GM12878 (cell line): ENCODE measurements around the gene TGFBI. TPM values are rescaled to one million over a fixed set of nuclear protein-coding genes. Genes with fewer than 3 reads are reported as not detected.

Source experiments
- ATAC-seq: fragments of 200-7000 bp; cut with Tn5 transposase; 3 replicates; pipeline ENCODE4 v1.9.1; 2020; ENCODE audit warnings: mild to moderate bottlenecking, moderate library complexity
- BruUV-seq: library from RNA; stranded (reverse); fragments of 400-500 nt; replicated peaks from 2 replicates; lab custom pipeline; 2021; lab: Mats Ljungman, UMichigan
- CTCF ChIA-PET: fragments of 300-600 bp; sonication (Branson Sonifier 250); formaldehyde crosslinking; extraction: SDS; loops from one replicate; lab custom pipeline; 2021; ENCODE audit warnings: inconsistent platforms; lab: Yijun Ruan, JAX
- POLR2A ChIA-PET: fragments of 350-600 bp; formaldehyde crosslinking; extraction: SDS; loops from one replicate; lab custom pipeline; 2021; ENCODE audit warnings: inconsistent platforms; lab: Charles Lee
- RAD21 ChIA-PET: fragments of 300-600 bp; sonication (Branson Sonifier 250); formaldehyde crosslinking; loops from one replicate; lab custom pipeline; 2023; ENCODE audit warnings: antibody characterized with exemption; ENCODE audit not compliant: unreplicated experiment; lab: Charles Lee
- SMC1A ChIA-PET: fragments of 300-600 bp; sonication (Branson Sonifier 250); formaldehyde crosslinking; loops from one replicate; lab custom pipeline; 2023; ENCODE audit not compliant: unreplicated experiment, uncharacterized antibody; lab: Charles Lee
- DNase-seq: peaks from one replicate; pipeline ENCODE4 v3.0.0-alpha.2; 2011; ENCODE audit warnings: low read depth, low spot score
- FAIRE-seq: peaks from 3 replicates; lab custom pipeline; 2011; peaks lifted over from hg19 to GRCh38; lab: Jason Lieb, UNC
- H2AFZ ChIP-seq: 2 replicates; pipeline ENCODE4 v1.6.0; 2011; ENCODE audit warnings: low read depth, low read length, control low read depth; ENCODE audit not compliant: control insufficient read depth
- H3K27ac ChIP-seq: 2 replicates; pipeline ENCODE4 v1.5.1; 2011; ENCODE audit warnings: control low read depth; ENCODE audit not compliant: control insufficient read depth, insufficient read depth
- H3K27me3 ChIP-seq, 2 experiments: replicated peaks in 1 of 2; 2 replicates each; pipeline versions ENCODE4 v1.6.0 to v1.6.1; 2011; ENCODE audit warnings: low read length in 1 of 2; ENCODE audit not compliant: control insufficient read depth in 2 of 2, insufficient read depth in 2 of 2
- H3K36me3 ChIP-seq, 2 experiments: 2 replicates each; pipeline ENCODE4 v1.5.1; 2011; ENCODE audit warnings: low read length in 1 of 2; ENCODE audit not compliant: control insufficient read depth in 2 of 2, insufficient read depth in 2 of 2
- H3K4me1 ChIP-seq: 2 replicates; pipeline ENCODE4 v1.6.1; 2011; ENCODE audit warnings: mild to moderate bottlenecking, low read length, moderate library complexity, mixed read lengths; ENCODE audit not compliant: control insufficient read depth, insufficient read depth
- H3K4me2 ChIP-seq: 2 replicates; pipeline ENCODE4 v1.6.0; 2011; ENCODE audit warnings: control low read depth; ENCODE audit not compliant: control insufficient read depth, insufficient read depth
- H3K4me3 ChIP-seq: fragments of 200-600 bp; sonication (generic); 2 replicates; pipeline ENCODE4 v1.5.1; 2016
- H3K79me2 ChIP-seq: 2 replicates; pipeline ENCODE4 v1.6.0; 2011; ENCODE audit warnings: low read length; ENCODE audit not compliant: control insufficient read depth, insufficient read depth
- H3K9ac ChIP-seq: 2 replicates; pipeline ENCODE4 v1.8.0; 2011; ENCODE audit warnings: low read length, control low read depth, mixed read lengths; ENCODE audit not compliant: control insufficient read depth, insufficient read depth
- H3K9me3 ChIP-seq: replicated peaks from 3 replicates; pipeline ENCODE4 v1.5.1; 2011; ENCODE audit warnings: mild to moderate bottlenecking, low read length; ENCODE audit not compliant: control insufficient read depth, insufficient read depth
- H4K20me1 ChIP-seq: 2 replicates; pipeline ENCODE4 v1.6.0; 2011; ENCODE audit not compliant: control insufficient read depth, insufficient read depth
- ASH2L ChIP-seq: fragments of 300-600, 200-600 bp; sonication (generic); IDR thresholded peaks from 2 replicates; pipeline ENCODE4 v1.6.1; 2017; ENCODE audit warnings: low read depth, mild to moderate bottlenecking, borderline replicate concordance
- BCL11A ChIP-seq: IDR thresholded peaks from 2 replicates; pipeline ENCODE4 v1.6.1; 2011; ENCODE audit warnings: low read depth, low read length
- CHD1 ChIP-seq: IDR thresholded peaks from 2 replicates; pipeline ENCODE4 v1.6.1; 2012; ENCODE audit warnings: low read depth, low read length, improper control_type of control experiment
- EP300 ChIP-seq, 2 experiments: fragments of 150-350 bp in 1 of 2; IDR thresholded peaks; 2 replicates each; pipeline ENCODE4 v1.6.1; 2011 to 2012; ENCODE audit warnings: low read depth in 2 of 2, low read length in 2 of 2, borderline replicate concordance in 1 of 2, improper control_type of control experiment in 1 of 2, inconsistent platforms in 1 of 2; ENCODE audit not compliant: control insufficient read depth in 1 of 2
- GATAD2B ChIP-seq: fragments of 450-650 bp; conservative IDR thresholded peaks from 2 replicates; pipeline ENCODE4 v1.6.1; 2017; ENCODE audit warnings: low read depth, mild to moderate bottlenecking, moderate library complexity
- HDGF ChIP-seq: fragments of 450-650 bp; IDR thresholded peaks from 2 replicates; pipeline ENCODE4 v1.6.1; 2016; ENCODE audit warnings: antibody characterized with exemption
- KDM1A ChIP-seq: fragments of 200-600 bp; sonication (generic); IDR thresholded peaks from 2 replicates; pipeline ENCODE4 v1.6.1; 2016; ENCODE audit warnings: borderline replicate concordance
- MEF2B ChIP-seq: fragments of 450-650 bp; IDR thresholded peaks from 2 replicates; pipeline ENCODE4 v1.6.1; 2018; ENCODE audit warnings: mild to moderate bottlenecking, moderate library complexity; ENCODE audit not compliant: partially characterized antibody, poor library complexity, severe bottlenecking
- MTA2 ChIP-seq: fragments of 450-650 bp; IDR thresholded peaks from 2 replicates; pipeline ENCODE4 v1.6.1; 2016; ENCODE audit warnings: low read depth, mild to moderate bottlenecking, moderate library complexity
- RB1 ChIP-seq: fragments of 450-650 bp; formaldehyde crosslinking; IDR thresholded peaks from 2 replicates; pipeline ENCODE4 v1.6.1; 2017; ENCODE audit warnings: mild to moderate bottlenecking, borderline replicate concordance
- SMARCA5 ChIP-seq: fragments of 450-650 bp; IDR thresholded peaks from 2 replicates; pipeline ENCODE4 v1.6.1; 2017; ENCODE audit warnings: mild to moderate bottlenecking
- STAT1 ChIP-seq: fragments of 450-650 bp; conservative IDR thresholded peaks from 2 replicates; pipeline ENCODE4 v1.6.1; 2014; ENCODE audit warnings: antibody characterized with exemption, mild to moderate bottlenecking
- TAF1 ChIP-seq: IDR thresholded peaks from 2 replicates; pipeline ENCODE4 v1.6.1; 2011; ENCODE audit warnings: mild to moderate bottlenecking, low read depth, low read length, borderline replicate concordance
- WGBS: methylation state at CpG from one replicate; pipeline ENCODE4 v1.1.6; 2016; ENCODE audit warnings: low lambda C conversion rate; ENCODE audit not compliant: insufficient replicate concordance, insufficient coverage; ENCODE audit errors: missing lambda C conversion rate; 5-methylcytosine and 5-hydroxymethylcytosine counted together
- in situ Hi-C: fragments of 300-500 bp; cut with MboI; formaldehyde crosslinking; loops from 9 replicates; pipeline ENCODE4 v1.14.3; 2018; ENCODE audit warnings: mixed read lengths
- intact Hi-C: fragments of 100-400 bp; cut with micrococcal nuclease; formaldehyde crosslinking; loops from one replicate; pipeline ENCODE4 v1.14.2; 2022; ENCODE audit not compliant: unreplicated experiment
- polyA plus RNA-seq, 11 experiments: library from polyadenylated mRNA; depleted of rRNA in 4 of 11; unstranded in 6 of 11; stranded (reverse) in 5 of 11; fragments of >200 nt; fragmentation: Nextera tagmentation in 4 of 11; fragmentation: Illumina TruSeq in 1 of 11; extraction: Ambion mirVana in 4 of 11; extraction: Trizol in 1 of 11; gene quantifications; 1 replicate in 1 of 11; 2 replicates in 10 of 11; pipeline versions ENCODE4 v1.2.1 to v1.2.3, GENCODE V29; 2011 to 2016; ENCODE audit warnings: inconsistent platforms in 2 of 11, missing spikeins in 2 of 11, low read depth in 1 of 11
- total RNA-seq, 4 experiments: library from RNA; depleted of rRNA in 3 of 4; stranded (reverse); fragments of >200 nt in 3 of 4; fragmentation: Illumina TruSeq in 1 of 4; extraction: Trizol in 1 of 4; gene quantifications; 2 replicates each; pipeline versions ENCODE4 v1.2.1 to v1.2.3, GENCODE V29; 2013 to 2021
- TF ChIP-seq, protein P1 (sequence below): fragments of 150-350 bp; IDR thresholded peaks from 2 replicates; pipeline ENCODE4 v1.6.1; 2014; ENCODE audit warnings: mild to moderate bottlenecking, low read depth, low read length
- TF ChIP-seq, protein P2 (sequence below): fragments of 450-650 bp; IDR thresholded peaks from 2 replicates; pipeline ENCODE4 v1.6.1; 2016; ENCODE audit warnings: mild to moderate bottlenecking

Gene TGFBI
- total and polyA plus RNA-seq, 10 of the 15 experiments (the other 5 are each of a cell fraction or from before 2014, with no cell fraction given) = 0.12 to 1.8 (median 0.19) TPM

DNA sequence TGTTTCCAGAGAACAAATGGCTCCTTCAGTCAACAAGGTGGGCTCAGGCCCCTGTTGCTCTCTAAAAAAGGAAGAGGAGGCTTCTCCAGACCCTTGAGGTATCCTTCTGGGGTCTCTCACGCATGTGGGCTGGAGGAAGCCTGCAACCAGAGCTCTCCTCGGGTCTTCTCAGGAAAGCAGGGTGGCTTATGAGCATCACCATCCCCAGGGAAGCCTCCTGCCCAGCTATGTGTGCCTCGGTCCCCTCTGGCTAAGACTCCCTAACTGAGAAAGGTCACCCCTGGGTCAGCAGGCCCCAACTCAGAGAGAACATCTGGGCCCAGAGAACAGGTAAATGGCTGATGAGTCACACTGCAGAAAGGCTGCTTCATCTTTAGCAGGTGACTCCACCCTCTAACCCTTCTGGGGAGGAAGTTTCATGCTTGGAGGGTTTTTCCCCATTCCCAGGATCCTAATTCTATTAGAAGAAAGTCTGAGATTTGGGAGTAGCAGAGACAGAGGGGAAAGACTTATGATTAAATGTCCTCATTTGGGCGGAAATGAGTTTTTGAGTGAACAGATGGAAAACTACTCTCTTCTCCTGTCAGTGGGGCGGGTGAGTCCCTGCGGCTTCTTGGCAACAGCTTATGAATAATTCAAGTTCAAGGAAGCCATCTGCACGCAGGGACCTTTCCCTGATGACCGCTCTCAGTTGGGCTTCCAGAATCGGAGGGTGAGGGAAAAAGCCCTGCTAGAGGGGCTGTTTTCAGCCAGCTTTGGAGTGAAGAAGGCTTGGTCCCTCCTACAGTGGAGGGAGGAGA is 41.9 kb downstream of the TGFBI start (continued):
- TF ChIP-seq, protein P1, sequence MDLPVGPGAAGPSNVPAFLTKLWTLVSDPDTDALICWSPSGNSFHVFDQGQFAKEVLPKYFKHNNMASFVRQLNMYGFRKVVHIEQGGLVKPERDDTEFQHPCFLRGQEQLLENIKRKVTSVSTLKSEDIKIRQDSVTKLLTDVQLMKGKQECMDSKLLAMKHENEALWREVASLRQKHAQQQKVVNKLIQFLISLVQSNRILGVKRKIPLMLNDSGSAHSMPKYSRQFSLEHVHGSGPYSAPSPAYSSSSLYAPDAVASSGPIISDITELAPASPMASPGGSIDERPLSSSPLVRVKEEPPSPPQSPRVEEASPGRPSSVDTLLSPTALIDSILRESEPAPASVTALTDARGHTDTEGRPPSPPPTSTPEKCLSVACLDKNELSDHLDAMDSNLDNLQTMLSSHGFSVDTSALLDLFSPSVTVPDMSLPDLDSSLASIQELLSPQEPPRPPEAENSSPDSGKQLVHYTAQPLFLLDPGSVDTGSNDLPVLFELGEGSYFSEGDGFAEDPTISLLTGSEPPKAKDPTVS = no peak
- TF ChIP-seq KDM1A (no peak), TAF1 (no peak)

DNA sequence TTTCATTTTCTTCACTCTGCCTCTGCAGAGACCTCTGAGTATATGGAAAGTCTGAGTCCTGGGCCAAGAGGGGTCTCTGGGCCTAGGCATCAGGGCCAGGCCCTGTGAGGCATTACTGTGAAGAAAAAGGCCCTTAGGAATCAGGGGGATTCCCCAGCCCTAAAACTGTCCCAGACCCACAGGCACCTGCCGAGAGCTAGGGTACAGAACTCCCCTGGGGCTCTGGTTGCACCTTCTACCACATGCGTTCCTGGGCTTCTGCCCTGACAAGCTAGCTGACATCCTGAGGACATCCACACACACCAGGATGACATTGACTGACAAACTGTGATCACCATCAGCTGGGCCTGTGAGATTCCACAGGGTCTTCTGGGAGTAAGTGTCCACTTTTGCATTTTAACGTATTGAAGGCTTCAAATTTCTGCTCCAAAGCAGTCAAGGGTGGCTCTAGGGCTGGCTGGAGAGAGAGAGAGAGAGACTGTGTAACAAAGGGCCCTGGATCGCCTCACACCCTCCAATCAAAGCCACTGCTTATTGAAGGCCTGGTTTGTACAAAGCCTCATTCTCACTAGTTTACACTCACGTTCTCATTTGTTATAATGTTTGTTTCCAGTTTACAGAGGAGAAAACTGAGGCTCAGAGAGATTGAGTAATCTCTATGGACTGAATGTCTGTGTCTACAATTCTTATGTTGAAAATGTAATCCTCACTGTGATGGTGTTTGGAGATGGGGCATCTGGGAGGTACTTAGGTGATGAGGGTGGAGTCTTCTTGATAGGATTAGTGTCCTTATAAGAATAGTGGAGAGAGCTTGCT is 45.1 kb downstream of the TGFBI start:
- Histone ChIP-seq H2AFZ (no peak overlapping the region), H3K9ac (no peak overlapping the region), H3K27me3 (no peaks in the 10 kb centered on the region; a peak in 1 of 4 replicates), H3K79me2 (no peaks in the 10 kb centered on the region), H3K9me3 (no peaks in the 10 kb centered on the region; the same call in 2 of the 3 replicates), H3K36me3 (no peaks in the 10 kb centered on the region; a peak in 1 of 4 replicates), H3K4me2 (no peak overlapping the region), H3K4me1 (no peaks in the 10 kb centered on the region; the same call in 1 of the 2 replicates), H3K27ac (no peak overlapping the region), H4K20me1 (no peaks in the 10 kb centered on the region), H3K4me3 (no peak overlapping the region)
- intact Hi-C loops (no loop called here), in situ Hi-C loops (no loop called here)
- WGBS = 25% methylated on average over 5 of the region's 5 CpGs
- FAIRE-seq = no peak
- ChIA-PET CTCF (interaction anchor here (0.9 to 3.4 kb wide), 14 partner anchors 7 to 612 kb away, joined by 3 to 19 read pairs (median 5); no protein-coding TSS in a partner anchor), SMC1A (interaction anchor here (0.6 to 4.6 kb wide), 23 partner anchors 10 to 113 kb away, joined by 3 to 19 read pairs (median 5); no protein-coding TSS in a partner anchor), RAD21 (interaction anchor here (0.7 to 2.7 kb wide), 13 partner anchors 8 to 151 kb away, joined by 3 to 10 read pairs (median 4); no protein-coding TSS in a partner anchor), POLR2A (interaction anchor here (1.1 to 1.2 kb wide), 2 partner anchors 9 to 21 kb away, joined by 3 to 6 read pairs; no protein-coding TSS in a partner anchor)
- BruUV-seq = no TSS peak
- no peak for DNase-seq
- ATAC-seq = peak; percentile 86
- no peak for TF ChIP-seq BCL11A
- TF ChIP-seq EP300 (IDR thresholded peaks at IDR 0.05; ENCODE audit: borderline replicate concordance in 1 of 2, control insufficient read depth in 1 of 2, low read depth in 2 of 2, low read length in 2 of 2) = 0 out of 4 replicates have a peak, but pooled peaks of 1 of the 2 experiments have one; percentile 44
- TF ChIP-seq GATAD2B = peak; percentile 59; the same call in 1 of the 2 replicates
- TF ChIP-seq, protein P2, sequence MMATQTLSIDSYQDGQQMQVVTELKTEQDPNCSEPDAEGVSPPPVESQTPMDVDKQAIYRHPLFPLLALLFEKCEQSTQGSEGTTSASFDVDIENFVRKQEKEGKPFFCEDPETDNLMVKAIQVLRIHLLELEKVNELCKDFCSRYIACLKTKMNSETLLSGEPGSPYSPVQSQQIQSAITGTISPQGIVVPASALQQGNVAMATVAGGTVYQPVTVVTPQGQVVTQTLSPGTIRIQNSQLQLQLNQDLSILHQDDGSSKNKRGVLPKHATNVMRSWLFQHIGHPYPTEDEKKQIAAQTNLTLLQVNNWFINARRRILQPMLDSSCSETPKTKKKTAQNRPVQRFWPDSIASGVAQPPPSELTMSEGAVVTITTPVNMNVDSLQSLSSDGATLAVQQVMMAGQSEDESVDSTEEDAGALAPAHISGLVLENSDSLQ = peak; percentile 57
- TF ChIP-seq SMARCA5 = 0 out of 2 replicates have a peak, but pooled peaks have one; percentile 14
- TF ChIP-seq CHD1 = no peak
- TF ChIP-seq ASH2L = no peak
- TF ChIP-seq HDGF = no peak
- peak; percentile 62; the same call in 1 of the 2 replicates for TF ChIP-seq RB1
- peak; percentile 23; the same call in 1 of the 2 replicates for TF ChIP-seq MTA2
- peak; percentile 94 for TF ChIP-seq MEF2B
- no peak for TF ChIP-seq STAT1
